Activated CD8-positive, alpha-beta memory T cell treated with anti-CD3 and anti-CD28 coated beads for 48 hours (primary cell): ENCODE measurements around the gene AMIGO3.
"Not testable (repeated sequence)": the region's sequence is repeated elsewhere in the genome, so short reads cannot be mapped to it uniquely, and the experiment has no call there.

Experiments used
- DNase-seq, 3 experiments: peaks; one replicate each; pipeline ENCODE4 v3.0.0-alpha.2; 2020; ENCODE audit warnings: low read depth in 2 of 3, low spot score in 2 of 3

The AMIGO3 gene

GRCh38 chr3:49689908-49690624 lies 29.4 kb downstream of the AMIGO3 start:
- DNase-seq: not testable (repeated sequence)

- DNase-seq: peak; percentile 85 to 91 (median 90)
These were observed 30.2 kb downstream of the AMIGO3 start, which contains the start of the genes MST1 and RNF123 for GRCh38 chr3:49689046-49689907. TSS of gene MST1 (minus strand) at chr3:49689474. CDS start at chr3:49688691, 783 bp downstream. TSS of gene RNF123 (plus strand) at chr3:49689557. CDS start at chr3:49691166, 1,609 bp downstream.

DNA sequence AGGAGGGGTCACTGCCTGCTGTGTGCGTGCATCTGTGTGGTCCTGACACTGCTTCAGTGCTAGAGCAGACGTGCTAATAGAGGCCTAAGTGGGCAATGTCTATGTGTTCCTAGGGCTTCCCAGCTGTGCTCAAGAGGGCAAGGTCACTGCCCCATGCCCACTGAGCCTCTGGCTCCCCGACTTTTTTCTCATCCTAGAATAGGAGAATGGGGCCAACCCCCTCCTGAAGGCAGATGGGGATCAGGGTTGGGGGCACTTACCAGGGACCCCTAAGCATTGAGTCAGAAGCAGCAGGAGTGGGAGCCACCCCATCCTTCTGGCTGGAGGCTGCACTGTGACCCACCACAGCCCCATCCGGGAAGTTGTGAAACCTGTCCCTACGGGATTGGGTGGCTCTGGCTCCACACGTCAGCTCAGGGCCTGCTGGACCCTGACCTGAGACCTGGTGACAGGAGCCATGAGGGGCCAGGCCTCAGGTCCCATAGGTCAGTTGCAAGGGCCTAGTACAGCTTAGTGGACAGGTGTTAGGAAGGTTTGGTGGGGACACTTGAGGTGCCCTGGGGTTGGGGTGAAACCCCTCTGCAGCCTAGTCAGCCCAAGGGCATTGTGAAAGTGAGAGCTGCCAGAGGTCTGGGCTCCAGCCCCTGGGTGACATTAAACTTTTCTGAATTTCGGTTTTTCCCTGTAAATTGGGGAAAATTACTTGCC lies 31.0 kb downstream of the AMIGO3 start:
- not testable (repeated sequence) for DNase-seq

DNA sequence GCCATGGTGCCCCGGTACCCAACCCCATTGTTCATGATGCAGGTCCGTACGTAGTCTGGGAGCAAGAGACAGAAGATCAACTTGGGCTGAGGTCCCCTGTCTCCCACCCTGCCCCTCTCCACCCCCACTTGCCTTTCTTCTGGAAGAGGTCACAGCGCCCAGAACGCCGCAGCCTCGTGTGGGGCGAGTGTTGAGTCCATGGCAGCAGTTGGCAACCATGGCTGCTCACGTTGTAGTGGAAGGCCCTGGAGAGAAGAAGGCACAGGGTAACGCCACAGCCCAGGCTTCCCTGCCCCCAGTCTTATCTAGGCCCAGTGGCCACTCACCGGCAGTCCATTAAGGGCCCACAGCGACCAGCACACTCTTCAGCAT lies 32.1 kb downstream of the AMIGO3 start:
- DNase-seq: not testable (repeated sequence)

DNA sequence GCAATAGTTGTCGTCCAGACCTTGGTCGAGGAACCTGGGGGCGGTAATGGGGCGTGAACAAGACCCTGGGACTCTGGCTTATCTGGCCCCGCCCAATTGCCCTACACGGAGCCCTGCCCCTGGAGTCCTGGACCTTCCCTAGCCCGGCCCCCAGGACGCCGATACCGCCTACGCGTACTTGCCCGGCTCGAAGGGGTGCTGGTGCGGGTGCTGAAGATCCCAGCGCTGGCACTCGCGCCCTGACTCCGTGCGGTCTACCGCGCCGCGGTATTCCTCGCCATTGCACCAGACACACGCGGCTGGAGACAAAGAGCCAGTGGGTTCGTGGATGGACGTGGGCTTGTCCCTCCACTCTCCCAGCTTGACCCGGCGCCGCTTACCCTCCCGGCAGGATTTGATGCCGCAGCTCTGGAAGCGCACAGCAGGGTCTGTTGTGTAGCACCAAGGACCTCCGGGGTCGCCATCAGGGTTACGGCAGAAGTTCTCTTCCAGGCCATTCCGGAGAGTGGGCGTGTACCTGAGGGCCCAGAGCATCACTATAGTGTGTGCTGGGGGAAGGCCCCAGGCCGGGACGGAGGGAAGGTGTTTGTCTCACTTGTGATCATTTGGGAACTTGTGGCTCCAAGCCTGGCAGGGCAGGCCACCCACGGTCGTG lies 32.6 kb downstream of the AMIGO3 start:
- DNase-seq: peak in 1 of 3 experiments; percentile 24

DNA sequence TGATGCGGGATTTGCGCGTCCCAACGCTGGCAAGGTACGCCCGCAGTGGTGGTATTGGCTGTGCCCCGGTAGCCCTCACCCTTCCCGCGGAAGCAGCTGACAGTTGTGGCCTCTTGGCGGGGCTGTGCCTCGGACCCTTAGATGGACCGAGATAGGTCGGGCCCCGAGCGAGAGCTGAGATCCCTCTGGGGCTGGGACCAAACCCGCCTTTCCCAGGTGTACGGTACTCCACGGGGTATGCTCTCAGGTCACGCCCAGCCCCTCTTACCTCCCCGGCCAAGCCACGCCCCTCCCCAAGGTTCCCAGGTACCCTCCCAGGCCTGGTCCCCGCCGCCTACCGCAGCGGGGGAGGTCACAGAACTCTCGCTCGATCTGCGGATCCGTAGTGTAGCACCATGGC lies 33.1 kb downstream of the AMIGO3 start:
- not testable (repeated sequence) for DNase-seq

DNA sequence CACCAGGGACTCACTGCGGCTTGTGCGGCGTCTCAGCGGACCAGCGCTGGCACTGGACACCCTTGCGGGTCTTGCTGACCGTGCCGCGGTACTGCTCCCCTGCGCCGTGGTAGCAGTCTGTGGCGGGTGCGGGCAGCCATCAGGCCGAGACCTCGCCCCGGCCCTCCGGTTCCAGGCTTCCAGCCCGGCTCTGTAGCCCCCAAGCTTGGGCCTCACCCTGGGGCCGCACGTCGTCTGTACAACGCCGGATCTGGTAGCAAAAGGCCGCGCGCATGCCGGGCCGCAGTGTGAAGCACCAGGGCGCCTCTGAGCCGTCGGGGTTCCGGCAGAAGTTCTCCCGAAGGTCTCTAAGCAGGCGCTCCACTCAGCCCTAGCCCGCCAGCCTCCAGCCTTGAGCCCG lies 33.6 kb downstream of the AMIGO3 start:
- DNase-seq: not testable (repeated sequence)

GRCh38 chr3:49685103-49685502 lies 34.4 kb downstream of the AMIGO3 start:
- not testable (repeated sequence) for DNase-seq

DNA sequence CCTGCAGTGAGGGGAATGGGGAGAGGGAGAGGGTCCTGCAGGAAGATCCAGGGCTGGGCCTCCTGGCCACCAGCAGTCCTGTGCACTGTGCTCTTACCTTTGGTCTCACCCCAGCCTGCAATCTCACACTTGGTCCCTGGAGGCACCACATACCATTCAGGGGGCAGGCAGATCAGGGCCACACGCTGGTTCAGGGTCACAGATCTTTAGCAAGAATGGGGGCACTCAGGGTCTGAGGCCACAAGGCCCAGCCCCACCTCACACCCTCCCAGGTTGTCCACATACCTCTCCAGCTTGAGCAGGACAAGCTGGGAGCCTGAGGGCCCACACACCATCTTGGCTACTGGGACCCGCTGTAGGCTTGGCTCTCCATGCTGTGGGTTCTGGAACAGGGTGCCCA lies 35.0 kb downstream of the AMIGO3 start:
- DNase-seq: not testable (repeated sequence)

GRCh38 chr3:49683162-49683561 lies 36.3 kb downstream of the AMIGO3 start:
- no peak for DNase-seq

GRCh38 chr3:49681543-49681942 lies 37.9 kb downstream of the AMIGO3 start:
- no peak for DNase-seq

DNA sequence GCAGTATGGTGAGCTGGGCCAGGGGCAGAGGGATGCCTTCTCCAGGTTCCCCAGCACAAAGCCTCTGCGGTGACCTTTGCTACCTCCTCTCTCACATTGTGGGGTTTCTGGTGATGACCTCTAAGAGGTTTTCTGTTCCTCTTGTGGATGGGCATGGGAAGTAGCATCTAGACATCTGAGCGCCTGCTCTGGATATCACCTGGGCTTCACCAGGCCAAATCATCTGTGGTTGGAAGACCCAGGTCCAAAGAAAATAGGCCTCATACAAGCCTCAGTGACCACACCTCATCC lies 38.3 kb downstream of the AMIGO3 start:
- DNase-seq: no peak

DNA sequence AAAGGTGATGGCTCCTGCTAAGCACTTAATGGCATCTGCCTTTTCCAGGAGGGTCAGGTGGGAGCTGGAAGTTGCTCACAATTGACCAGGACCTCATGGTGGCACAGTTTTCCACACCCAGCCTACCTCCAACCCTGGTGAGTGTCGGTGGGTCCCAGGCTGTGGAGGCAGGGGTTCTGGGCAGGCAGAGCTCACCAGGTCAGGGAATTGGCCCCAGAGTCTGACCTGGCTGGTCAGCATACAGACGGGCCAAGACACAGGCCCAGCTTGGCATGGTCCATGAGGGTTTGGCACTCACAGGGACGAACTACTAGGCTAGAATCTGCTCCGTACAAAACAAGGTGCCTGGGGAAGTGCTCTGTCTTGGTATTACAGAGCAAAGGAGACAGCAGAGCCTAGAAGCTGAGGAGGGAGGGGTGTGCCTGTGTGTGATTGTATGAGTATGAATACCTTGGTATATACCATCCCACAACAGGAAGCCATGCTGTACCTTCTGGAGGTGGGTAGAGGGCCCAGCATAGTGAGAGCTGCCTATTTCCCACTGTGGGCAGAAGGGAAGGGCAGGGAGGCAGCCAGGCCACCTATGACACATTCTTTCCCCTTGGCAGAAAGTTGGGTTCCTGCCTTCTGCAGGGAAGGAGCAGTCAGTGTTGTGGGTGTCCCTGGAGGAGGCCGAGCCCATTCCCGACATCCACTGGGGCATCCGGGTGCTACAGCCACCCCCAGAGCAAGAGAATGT lies 38.8 kb downstream of the AMIGO3 start:
- no peak for DNase-seq

- DNase-seq: no peak
These were observed 43.6 kb downstream of the AMIGO3 start for GRCh38 chr3:49675912-49676311.

DNA sequence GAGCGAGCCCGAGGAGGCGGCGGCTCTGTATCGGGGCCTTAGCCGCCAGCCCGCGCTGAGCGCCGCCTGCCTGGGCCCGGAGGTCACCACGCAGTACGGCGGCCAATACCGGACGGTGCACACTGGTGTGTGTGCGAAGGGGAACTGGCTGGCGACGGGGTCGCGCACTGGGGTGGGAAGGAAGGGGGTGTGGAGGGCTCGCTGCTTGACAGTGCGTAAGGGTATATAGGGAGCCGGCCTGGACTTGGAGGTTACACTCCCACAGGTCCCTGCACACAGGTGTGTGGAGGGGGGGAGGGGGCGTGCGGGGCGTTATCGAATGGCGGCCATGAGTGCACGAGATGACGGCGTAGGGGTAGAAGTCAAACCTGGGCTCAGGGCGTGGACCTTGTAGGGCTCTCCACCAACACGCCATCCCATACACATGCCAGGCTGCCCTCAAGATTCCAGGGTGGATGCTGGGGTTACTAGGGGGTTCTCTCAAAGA lies 44.9 kb downstream of the AMIGO3 start:
- DNase-seq: no peak

DNA sequence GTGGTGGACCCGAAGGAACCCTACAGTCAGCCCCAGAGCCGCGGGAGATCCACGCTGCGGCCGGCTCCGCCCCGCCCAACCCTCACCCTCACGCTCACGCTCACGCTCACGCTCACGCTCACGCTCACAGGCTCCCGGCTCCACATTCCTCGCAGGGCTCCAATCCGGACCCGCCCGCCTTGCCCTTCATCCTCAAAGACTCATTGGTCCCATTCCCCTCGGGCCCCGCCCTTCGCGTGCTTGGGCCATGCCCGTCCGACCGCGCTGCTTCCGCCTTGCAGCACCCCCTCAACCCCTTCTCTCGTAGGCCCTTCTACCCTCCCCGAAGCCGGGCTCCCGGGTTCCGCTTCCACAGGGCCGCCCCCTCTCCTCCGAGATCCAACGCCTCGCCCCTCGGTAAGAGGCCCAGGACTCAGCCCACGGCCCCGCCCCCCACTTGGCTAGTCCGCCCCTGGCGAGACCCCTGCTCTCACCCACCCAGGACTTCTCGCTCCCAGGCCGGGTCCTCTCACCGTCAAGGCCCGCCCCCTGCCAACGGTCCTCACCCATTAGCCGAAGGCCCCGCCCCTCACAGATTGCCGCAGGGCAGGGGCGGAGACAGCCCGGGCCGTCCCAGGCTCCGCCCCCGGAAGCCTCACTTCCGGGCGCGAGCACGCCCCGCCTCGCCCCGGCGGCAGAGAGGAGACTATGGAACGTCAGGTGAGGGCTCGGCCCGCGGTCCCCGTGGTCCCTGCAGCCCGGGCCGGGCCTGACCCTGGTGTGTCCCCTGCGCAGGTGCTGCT lies 45.6 kb downstream of the AMIGO3 start, which contains the start of gene APEH:
TSS of gene APEH (plus strand) at position 637 of the 782 bp plus-strand sequence. CDS start at position 688, 51 bp downstream.
- DNase-seq: peak; percentile 94 to 98 (median 94)

DNA sequence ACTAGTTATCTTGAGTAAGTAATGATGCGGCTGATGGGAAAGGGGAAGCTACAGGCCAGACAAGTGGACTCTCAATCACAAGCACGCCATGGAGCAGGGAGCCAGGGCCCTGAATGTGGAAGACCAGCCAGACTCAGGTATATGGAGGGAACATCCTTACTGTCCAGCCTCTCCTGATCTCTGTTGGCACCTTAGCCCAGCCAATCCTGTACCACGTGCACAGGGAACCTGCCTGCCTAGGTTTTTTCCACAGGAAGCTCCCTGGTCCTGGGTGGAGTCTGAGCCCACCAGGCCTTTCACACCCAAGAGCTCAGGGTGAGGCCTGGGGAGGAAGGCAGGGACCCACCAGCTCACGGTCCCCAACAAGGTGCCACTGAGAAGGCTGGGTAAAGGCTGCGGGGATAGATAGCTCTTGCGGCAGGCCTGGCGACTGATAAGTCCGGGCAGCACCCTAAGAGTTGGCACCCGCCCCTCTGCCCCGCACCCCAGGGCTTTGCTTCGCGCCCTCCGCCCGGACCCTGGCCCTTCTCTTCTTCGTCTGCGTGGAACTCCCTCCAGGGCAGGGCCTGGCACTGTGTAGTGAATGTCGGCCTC lies 46.3 kb downstream of the AMIGO3 start:
- peak in 1 of 3 experiments; percentile 10 for DNase-seq

DNA sequence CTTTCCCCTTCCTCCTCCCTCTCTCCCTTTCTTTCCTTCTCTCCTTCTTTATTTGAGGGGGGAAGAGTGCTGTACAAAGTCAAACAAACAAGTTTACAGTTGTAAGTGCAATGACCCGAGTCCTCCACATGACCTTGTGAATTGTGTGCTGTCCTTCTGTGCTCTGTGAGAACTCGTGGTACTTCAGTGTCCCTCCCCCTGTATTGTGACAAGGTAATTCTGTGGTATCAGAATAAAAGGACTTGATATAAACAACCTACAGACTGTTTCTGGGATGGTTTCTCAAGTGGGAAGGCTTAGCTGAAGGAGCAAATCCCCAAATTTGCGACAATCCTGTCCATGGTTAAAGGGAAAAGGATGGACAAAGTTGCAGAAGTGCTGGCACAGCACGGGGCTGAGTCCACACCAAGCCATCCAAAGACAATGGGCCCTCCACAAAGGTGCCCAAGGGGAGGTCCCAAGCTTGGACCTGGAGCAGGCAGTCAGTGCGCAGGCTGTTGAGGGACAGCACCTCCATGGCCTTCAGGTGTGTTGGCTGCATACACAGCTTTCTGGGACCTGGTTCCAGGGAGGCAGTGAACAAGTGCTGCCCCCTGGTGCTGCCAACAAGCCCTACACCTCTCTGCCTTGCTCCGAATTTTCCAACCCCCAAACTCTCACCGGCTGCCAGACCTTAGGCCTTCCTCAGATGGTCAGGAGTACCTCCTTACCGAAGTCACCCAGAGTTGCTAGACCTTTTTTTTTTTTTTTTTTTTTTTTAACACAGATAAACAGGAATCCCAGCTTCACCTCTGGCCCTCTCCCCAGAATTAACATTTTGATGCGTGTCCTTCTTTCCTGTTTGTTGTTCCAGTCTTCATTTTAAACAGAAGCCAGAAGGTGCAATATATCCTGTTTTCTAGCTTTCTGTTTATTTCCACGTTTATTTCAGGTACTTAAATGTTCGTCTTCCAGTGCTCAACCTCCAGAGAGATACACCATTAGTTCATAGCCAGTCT lies 47.9 kb downstream of the AMIGO3 start:
- peak; percentile 39 to 60 (median 42) for DNase-seq
